Activated naive CD4-positive, alpha-beta T cell treated with anti-CD3 and anti-CD28 coated beads, Interleukin-2, amount 50 U/mL, for 16 hours (primary cell): ENCODE data around the gene RCOR3.
"Not testable (repeated sequence)": the region's sequence is repeated elsewhere in the genome, so short reads cannot be mapped to it uniquely, and the experiment has no call there.

Experiments used
- DNase-seq: peaks from one replicate; pipeline ENCODE4 v3.0.0-alpha.2; 2020

Gene RCOR3

DNA sequence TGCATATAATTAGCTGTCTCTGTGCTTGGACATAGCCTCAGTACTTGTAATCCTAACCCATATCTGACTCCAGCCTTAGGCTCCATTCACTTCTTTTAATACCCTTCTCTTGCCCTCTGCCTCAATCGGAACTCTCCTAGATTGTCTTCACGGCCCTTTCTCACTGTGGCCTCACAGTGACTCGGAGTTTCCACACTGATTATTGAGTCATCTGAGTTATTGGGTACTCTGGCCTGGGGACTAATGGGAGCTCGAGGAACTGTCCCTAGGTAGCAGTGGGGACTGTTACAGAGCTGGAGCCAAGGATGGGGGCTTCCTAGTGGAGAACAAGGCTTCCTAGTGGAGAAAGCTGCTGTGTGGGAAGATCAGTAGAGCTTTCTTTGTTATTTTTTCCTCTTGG, 84.4 kb downstream of the RCOR3 start:
- no peak for DNase-seq

DNA sequence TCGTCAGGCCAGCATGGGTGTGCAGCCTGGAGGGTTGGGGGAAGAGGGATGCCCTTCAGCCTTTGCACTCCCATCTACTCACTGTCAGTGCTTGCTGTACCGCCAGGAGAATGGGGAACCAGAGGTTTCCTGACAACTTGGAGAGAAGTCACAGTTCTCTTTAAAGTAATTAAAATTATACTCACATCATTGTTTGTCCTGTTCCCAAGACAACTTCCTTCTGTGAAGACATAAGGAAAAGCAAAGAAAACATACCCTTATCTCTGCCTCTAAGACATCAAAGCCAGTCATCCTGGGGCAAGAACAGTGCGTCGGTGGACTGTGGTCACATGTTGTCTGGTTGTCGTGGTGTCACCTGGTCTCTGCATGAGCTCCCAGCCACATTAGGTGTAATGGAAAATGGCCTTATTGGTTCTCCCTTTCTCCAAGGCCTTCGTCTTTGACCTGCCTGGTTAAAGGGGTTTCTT, 85.0 kb downstream of the RCOR3 start:
- DNase-seq = no peak

DNA sequence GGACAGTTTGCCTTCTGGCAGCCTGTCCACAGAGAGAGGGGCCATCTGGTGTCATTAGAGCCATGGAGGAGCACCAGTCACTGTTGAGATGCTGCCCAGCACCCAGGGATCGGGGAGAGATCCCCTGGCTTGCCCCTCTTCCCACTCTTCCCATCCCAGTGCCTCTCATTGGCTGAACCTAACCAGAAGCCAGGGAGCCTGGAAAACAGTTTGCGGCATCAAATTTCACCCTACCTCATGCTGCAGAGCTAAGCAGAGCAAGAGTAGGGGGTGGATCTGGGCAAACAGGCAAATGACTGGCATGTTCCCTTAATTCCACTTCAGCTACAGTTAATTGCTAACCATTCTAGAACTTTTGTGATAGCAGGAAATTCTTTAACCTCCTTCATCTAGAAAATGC, 86.6 kb downstream of the RCOR3 start:
- DNase-seq = no peak

DNA sequence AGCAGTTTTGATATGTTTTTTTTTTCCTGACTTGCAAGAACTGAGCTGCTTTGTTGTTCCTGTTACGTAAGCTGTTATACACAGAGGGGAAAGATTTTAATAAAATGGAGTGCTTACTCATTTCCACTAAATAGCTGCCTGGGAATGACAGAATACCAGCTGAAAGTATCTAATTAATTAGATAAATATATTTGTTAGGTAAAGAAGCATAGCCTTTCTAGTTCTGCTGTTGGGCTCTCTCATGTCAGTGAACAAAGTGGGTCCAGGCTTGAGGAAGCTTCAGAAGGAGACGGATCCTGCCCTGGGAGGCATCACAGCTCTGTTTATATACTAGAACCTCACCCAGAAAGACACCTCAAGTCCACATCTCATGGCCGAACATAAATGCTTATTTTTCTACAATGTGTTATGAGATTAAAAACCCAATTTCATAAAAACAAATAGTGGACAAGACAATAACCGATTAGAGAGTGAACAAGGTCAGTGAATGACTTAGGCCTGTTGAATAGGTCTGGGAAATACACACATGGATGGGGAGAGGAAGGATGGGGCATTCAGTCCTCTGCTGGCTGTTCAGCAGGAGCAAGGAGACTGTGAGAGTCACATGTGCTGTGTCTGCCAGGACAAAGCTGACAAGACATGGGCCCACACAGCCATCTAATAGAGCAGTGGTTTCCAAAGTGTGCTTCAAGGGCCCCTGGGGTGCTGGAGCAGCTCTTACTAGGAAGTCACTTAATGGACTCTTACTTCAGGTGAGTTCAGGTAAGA, 88.1 kb downstream of the RCOR3 start:
- no peak for DNase-seq

DNA sequence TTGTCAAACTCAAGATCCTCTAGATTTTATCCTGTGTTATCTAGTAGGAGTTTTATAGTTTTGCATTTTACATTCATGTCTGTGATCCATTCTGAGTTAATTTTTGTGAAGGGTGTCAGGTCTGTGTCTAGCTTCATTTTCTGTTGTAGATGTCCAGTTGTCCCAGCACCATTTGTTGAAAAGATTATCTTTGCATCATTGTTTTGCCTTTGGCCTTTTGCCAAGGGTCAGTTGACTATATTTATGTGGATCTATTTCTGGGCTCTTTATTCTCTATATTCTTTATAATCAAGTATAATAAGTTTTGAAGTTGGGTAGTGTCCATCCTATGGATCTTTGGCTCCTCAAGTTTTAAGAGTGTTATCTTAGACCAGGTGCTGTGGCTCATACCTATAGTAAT, 89.4 kb downstream of the RCOR3 start:
- DNase-seq = no peak

DNA sequence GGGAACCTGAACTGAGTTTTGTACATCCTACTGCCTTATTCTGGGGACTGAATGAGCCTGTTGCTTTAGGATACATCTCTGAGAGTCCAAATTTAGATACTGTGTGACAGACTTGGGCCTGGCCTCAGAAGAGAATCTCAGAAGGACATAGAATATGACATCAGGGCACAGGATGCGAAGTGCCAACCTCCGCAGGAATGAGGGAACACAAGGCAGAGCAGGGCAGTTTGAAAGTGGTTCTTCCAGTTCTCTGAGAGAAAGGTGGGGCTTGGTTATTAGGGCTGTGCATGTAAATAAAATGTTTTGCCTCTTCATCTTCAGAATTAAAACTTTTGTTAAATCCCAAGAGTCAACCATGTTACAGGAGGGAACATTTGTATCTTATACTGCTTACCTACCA, 90.6 kb downstream of the RCOR3 start:
- no peak for DNase-seq

DNA sequence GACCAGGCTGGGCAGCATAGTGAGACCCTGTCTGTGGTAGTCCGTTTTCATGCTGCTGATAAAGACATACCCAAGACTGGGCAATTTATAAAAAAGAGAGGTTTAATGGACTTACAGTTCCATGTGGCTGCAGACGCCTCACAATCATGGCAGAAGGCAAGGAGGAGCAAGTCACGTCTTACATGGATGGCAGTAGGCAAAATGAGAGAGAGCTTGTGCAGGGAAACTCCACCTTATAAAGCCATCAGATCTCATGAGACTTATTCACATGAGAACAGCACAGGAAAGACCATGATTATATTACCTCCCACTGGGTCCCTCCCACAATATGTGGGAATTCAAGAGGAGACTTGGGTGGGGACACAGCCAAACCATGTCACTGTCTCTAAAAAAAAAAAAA, 92.9 kb downstream of the RCOR3 start:
- not testable (repeated sequence) for DNase-seq

DNA sequence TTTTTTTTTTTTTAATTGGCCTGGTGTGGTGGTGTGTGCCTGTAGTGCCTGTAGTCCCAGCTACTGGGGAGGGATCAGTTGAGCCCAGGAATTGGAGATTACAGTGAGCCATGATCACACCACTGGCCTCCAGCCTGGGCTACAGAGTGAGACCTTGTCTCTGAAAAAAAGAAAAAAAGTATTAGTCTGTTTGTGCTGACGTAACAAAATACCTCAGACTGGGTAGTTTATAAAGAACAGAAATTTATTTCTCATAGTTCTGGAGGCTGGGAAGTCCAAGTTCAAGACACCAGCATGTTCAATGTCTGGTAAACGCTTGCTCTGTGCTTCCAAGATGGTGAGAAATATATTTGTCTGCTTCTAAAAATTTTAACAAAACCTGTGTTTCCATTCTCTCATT, 93.3 kb downstream of the RCOR3 start:
- DNase-seq = no peak

DNA sequence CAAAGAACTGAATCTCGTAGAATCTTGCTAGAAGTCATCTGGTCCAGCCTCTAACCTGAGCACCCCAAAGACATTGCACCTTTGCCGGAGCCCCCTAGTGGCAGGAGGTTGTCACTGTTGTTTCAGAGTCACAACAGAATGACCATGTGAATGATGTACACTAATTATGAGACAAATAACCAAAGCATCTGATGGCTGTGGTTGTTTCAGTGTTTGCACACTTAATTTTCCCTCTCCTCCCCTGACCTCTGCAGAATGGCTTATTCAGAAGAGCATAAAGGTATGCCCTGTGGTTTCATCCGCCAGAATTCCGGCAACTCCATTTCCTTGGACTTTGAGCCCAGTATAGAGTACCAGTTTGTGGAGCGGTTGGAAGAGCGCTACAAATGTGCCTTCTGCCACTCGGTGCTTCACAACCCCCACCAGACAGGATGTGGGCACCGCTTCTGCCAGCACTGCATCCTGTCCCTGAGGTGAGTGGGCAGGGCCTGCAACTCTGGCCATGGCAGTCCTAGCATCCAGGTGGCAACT, 93.9 kb downstream of the RCOR3 start:
- DNase-seq = peak; percentile 61

DNA sequence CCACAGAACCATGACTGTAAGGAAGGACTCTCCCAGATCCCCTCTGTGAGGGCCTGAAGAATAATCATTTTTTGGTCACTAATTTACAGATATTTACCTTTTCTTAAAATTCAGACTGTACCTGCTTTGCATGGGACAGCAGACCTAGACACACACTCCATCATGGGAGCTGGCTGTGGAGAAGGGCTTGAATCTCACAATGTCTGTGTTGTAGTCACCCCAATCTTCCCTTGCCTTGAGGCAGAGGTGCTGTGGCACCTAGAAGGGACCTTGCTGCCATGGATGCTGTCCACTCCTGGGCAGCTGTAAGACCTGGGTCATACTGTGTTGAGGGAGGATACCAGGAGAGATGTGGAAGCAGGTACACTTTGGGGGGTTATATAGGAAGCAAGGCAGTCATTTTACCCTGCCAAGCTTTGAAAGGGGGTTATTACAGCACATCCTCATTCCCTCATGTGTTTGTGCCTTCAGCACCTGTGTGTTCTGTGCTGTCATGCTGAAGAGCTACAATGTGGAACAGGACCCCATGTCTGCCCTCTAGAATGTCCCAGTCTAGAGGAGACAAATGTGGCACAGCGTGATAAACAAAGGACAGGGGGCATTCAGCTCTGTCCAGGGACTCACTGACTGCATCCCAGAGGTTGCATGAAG, 94.5 kb downstream of the RCOR3 start:
- no peak for DNase-seq

DNA sequence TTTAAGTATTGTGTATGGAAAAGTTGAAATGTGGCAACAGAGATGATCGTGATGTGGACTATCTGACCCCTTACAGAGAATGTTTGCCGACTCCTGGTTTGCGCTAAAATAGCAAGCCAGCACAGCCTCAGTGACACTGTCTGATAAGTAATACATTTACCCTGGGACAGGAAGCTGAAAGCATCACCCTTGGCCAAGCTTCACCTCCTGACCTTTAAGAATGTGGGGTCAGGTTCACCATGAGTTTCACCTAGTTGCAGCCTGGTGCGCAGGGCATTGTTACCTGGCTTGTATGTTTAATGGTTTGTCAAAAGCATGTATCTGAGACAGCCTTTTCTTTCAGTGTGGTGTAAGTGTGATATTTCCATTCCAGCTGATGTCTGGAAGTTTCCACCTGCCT, 96.7 kb downstream of the RCOR3 start:
- DNase-seq = no peak

DNA sequence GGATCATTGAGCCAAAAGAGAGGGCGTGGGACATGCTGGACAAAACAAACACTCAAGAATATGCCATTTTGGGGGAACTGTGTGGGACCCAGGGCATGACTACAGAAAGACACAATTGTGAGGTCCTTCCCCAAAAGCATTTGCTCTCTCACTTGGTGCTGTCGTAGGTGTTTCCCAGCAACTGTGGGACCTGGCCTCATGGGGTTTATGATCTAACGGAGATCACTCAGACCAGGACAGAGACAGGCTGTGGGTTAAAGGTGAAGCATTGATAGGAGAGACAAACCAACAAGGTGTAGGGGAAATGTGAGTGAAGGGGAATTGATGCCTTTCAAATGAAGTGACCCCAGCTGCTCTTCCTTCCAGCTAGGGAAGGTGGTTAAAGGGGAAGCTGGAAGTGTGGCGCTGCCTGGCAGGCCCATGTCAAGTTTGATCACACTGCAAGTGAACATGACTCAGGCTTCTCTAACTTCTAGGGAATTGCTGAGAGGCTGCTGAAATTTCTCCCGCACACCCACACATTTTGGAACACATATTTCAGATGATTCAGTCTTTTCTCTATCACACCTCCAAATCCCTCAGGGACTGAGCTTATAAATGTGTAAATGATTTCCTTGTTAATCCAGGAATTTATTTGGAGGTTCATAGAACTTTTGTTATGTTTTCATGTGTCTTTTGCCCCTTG, 97.7 kb downstream of the RCOR3 start:
- DNase-seq = no peak

DNA sequence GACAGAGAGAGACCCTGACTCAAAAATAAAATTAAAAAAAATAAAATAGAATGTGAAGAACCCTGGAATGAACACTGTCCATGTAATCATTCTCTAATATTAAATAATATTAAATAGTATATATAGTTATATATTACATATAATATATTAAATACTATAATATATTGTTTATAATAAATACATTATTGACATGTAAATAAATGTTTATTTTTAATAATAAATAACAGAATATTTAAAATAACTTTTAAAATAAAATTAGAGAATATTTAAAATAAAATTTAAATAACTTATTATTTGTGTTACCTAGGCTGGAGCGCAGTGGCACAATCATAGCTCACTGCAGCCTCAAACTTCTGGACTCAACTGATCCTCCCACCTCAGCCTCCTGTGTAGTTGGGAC, 99.5 kb downstream of the RCOR3 start:
- no peak for DNase-seq

DNA sequence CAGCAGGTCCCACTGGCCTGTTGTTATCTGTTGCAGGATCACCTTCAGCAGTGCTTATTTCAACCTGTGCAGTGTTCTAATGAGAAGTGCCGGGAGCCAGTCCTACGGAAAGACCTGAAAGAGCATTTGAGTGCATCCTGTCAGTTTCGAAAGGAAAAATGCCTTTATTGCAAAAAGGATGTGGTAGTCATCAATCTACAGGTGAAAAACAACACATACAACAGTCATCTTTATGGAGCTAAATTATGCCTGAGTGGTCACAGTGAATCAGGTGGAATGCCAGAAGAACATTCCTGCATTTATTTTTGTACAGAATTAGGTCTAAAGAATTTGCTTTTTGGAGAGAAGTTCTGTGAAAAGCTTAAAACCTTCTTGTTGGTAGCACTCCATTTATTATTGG, 100.7 kb downstream of the RCOR3 start:
- no peak for DNase-seq

DNA sequence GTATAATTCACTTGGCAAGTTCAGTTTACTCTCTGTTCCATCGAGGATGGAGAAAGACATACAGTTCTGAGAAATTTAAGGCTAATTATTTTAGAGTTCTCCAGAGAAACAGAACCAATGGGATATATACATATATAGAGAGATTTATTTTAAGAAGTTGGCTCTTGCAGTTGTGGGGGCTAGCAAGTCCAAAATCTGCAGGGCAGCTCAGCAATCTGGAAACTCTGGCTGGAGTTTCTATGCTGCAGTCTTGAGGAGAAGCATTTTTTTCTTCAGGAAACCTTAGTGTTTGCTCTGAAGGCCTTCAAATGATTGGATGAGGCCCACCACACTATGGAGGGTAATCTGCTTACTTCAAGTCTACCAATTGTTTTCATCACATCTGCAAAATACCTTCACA, 102.0 kb downstream of the RCOR3 start:
- DNase-seq = no peak
